HL-60/S4 (cell line): ENCODE results near the gene SYNE3.

Experiments used
- in situ Hi-C: fragments of 300-500 bp; cut with MboI; formaldehyde crosslinking; loops from 2 replicates; pipeline ENCODE4 v1.14.3; 2022; ENCODE audit warnings: low sequenced_read_pairs

The SYNE3 gene

GRCh38 chr14:95516554-95517181 lies at the start of gene SYNE3:
Gene SYNE3, minus strand, starts transcription at chr14:95516650. Its CDS starts 40,829 bp downstream, at chr14:95475821.
- in situ Hi-C loops: loop anchor here (25.0 kb wide), 1 partner anchor 1554 kb away; no protein-coding TSS in a partner anchor

GRCh38 chr14:95564060-95564459 lies 47.6 kb upstream of the SYNE3 start:
- in situ Hi-C loops: no loop called here

- in situ Hi-C loops: no loop called here
These were observed 46.6 kb upstream of the SYNE3 start for GRCh38 chr14:95562892-95563685.

DNA sequence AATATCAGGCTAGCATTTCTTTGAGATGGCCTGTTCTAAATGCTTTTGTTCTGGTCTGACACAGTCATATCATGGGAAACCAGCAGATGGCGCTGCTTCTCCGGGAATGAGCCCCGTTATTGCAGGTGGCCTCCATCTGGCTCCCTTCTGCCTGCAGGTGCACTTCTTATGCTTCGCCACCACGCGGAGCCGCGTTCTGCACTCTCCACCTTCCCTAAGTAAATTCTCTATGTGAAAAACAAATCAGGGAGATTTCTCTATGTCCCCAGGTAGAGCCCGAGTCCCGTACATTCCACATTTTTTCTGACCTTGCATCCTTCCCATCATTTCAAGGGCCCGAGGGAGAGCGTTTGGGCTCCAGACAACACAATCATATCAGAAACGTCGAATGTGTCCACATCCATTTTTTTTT lies 44.6 kb upstream of the SYNE3 start:
- in situ Hi-C loops: no loop called here

GRCh38 chr14:95559203-95559602 lies 42.8 kb upstream of the SYNE3 start:
- in situ Hi-C loops: no loop called here

GRCh38 chr14:95557832-95558231 lies 41.4 kb upstream of the SYNE3 start:
- in situ Hi-C loops: no loop called here

DNA sequence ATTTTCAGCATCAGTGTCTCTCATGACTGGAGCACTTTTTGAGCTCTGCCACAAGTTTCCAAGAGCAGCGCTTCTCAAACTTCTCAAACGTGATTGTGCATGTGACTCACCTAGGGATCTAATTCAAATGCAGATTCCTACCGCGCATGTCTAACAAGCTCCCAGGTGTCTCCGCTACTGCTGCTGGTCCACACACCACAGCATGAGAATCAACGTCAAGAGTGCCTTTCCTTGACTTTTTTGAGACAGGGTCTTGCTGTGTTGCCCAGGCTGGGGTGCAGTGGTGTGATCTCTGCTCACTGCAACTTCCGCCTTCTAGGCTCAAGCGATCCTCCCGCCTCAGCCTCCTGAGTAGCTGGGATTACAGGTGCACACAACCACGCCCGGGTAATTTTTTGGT lies 40.8 kb upstream of the SYNE3 start:
- in situ Hi-C loops: no loop called here

DNA sequence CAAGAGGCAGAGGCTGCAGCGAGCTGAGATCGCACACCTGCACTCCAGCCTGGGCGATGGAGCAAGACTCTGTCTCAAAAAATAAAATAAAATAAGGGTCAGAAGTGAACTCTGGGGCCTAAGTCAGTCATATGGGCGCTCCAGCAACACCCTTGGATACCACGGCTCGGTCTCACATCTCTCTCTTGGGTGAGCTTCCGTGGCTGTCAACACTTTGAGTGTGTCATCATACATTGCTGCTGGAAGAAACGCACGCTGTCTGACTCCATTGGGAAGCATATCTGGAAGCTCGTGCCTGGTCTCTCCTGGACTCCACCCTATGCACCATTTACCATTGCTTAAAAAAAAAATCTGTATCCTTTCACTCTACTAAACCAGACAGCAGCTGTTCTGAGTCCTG lies 38.6 kb upstream of the SYNE3 start:
- in situ Hi-C loops: no loop called here

GRCh38 chr14:95553141-95553540 lies 36.7 kb upstream of the SYNE3 start:
- in situ Hi-C loops: no loop called here

GRCh38 chr14:95551435-95551834 lies 35.0 kb upstream of the SYNE3 start:
- in situ Hi-C loops: no loop called here

DNA sequence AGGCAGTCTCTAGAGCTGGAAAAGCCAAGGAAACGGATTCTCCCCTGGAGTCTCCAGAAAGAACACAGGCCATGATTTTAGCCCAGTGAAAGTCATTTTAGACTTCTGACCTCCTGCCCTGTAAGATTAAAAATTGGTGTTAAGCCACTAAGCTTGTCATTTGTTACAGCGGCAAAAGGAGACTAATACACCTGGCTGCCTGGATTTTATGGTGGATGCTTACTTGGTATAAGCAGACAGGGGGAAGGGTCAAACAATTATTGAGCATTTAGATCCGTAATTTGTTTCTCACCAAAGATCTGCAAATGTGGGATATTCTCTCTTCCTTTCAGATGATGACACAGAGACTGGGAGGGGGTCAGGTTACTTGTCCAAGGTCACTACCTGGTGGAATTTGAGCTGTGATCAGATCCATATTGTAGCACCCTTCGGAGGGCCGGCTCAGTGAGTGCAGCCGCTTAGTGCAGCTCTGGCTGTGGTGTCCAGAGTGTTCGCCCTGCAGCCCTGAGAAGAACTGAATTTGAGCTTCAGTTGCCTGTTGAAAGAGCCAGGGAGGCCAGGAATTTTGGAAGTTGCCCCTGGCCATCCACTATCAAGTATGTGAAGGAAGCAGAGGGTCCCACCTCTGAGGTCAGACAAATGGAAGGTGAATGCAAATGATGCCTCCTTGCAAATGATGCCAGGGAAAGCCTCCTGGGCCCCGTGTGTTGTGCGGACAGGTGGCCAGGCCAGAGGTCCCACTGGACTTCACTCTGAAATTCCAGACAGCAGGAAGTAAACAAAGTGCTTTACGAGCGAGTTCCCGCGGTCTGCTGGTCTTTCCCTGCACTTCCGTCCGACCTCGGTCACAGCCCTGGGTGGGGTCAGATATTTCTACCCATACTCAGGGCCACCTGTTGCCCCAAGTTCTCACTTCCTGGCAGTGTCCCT lies 33.5 kb upstream of the SYNE3 start:
- in situ Hi-C loops: no loop called here

DNA sequence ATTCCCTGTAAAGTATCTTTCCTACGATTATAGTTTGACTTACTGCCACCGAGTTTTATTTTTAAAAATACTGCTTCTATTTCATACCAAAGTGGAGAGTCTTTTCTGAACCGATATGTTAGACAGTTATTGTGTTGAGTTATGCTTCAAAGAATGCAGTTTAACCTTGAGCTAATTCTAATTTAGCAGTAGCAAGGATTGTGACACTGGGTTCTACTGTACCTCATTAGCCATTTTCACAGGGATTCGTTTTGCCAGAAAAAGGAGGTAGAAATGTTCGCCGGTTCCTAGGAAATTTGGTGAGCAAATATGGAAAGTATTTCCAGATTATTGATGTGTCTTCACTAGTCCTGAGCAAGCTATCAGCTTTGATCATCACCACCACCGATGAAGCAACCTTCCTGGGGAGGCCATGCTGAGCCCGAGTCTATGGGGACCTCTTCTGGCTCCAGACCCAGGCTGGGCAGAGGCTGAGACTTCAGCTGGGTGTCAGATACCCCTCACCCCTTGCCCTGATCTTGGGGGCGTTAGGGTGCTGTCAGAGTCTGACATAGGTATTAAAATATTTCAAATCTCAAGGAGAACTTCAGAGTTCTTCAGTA lies 32.0 kb upstream of the SYNE3 start:
- in situ Hi-C loops: no loop called here

- in situ Hi-C loops: no loop called here
These were observed 31.3 kb upstream of the SYNE3 start for GRCh38 chr14:95547626-95548327.

- in situ Hi-C loops: no loop called here
These were observed 30.8 kb upstream of the SYNE3 start for GRCh38 chr14:95547272-95547625.

DNA sequence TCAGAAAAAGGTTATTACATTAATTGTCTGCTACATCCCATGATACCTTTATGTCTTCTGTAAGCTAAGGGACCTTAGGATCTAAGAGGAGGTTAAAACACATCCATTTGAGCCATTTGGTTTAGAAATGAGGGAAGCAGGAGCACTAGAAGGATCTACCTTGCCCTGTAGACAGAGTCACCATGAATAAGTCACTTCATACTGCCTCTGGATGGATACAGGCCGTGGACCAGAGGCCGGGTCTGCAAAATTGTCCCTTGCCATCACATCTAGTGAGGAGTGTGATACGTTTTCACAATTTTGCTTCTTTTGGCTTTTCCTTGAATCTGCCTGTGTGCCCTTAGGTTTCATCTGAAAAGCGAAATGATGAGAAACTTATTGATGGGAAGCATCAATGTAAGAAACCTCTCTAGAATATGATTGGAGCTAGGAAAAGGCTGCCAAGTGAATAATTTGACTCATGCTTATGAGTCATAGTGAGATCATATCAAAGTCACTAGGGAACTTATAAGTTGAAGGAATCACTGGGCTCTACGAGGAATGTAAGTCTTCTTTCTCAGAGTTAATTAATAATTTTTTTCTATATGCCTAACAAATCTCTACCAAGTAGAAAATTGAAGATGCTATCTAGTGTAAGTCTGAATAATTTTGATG lies 29.2 kb upstream of the SYNE3 start:
- in situ Hi-C loops: no loop called here

DNA sequence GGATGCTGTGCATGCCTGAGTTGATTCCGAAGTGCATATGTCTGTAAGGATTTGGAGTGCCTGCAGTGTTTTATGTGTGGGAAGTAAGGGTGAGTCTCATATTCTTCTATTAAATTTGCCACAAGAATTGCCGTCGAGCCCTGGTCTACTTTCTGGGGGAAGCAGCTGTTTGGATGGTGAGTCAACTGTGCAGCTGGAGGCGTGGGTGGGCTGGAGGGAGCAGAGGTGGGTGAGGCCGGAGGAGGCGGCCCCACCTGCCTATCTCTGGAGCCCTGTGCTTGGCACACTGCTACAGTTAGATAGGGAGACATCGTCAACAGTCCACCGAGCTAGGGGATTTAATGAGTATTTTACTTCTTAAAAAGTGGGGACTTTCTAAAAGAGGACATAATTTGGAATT lies 28.1 kb upstream of the SYNE3 start:
- in situ Hi-C loops: no loop called here

- in situ Hi-C loops: no loop called here
These were observed 26.6 kb upstream of the SYNE3 start for GRCh38 chr14:95543021-95543420.

- in situ Hi-C loops: no loop called here
These were observed 25.8 kb upstream of the SYNE3 start for GRCh38 chr14:95541932-95542930.

GRCh38 chr14:95541346-95541745 lies 24.9 kb upstream of the SYNE3 start:
- in situ Hi-C loops: no loop called here
